ENCODE measurements around the gene IL15RA.

GRCh38 chr10:5963591-5963990 lies 13.8 kb downstream of the IL15RA start:
- TF ChIP-seq POLR2AphosphoS5 (IDR thresholded peaks at IDR 0.05): no peak
- TF ChIP-seq CTCF (IDR thresholded peaks at IDR 0.05): no peak
